ENCODE results near the gene SEMA3G. TPM values are rescaled to one million over a fixed set of nuclear protein-coding genes. Genes with fewer than 3 reads are reported as not detected.
A peak's percentile ranks its signal among the peaks of the same experiment; 100 is the strongest.

Gene SEMA3G
- total and polyA plus RNA-seq, 2 donors from 2014 or later, result 25.7 to 28.2 TPM

GRCh38 chr3:52441772-52442332 lies 3.1 kb downstream of the SEMA3G start:
- H3K36me3 ChIP-seq (ENCODE audit: control insufficient read depth in 2 of 3, insufficient read depth in 3 of 3, low read length in 3 of 3), result no peaks in the 10 kb centered on the region
- no peak overlapping the region for H3K4me3 ChIP-seq (ENCODE audit: low read length in 3 of 3)
- H3K27me3 ChIP-seq (ENCODE audit: control insufficient read depth, insufficient read depth, low read length), result no peaks in the 10 kb centered on the region
- H3K9ac ChIP-seq (ENCODE audit: low read length in 3 of 3), result no peak overlapping the region
- no peaks in the 10 kb centered on the region for H3K9me3 ChIP-seq (ENCODE audit: control insufficient read depth in 2 of 3, insufficient read depth in 1 of 3, low read length in 3 of 3)
- FAIRE-seq (no peak), DNase-seq (no peak)
- no peak for TF ChIP-seq CTCF (IDR thresholded peaks at IDR 0.05; ENCODE audit: borderline replicate concordance, extremely low read depth, insufficient read depth)
- no peak overlapping the region for H3K27ac ChIP-seq (ENCODE audit: low read depth in 2 of 2, low read length in 2 of 2)
- peaks cover 0 to 11% (median 0%) of the 10 kb centered on the region in 3 donors for H3K4me1 ChIP-seq (ENCODE audit: control insufficient read depth in 2 of 3, insufficient read depth in 2 of 3, low read depth in 1 of 3, low read length in 3 of 3)
- intact Hi-C loops (cut with DNase I), result no loop called here

DNA sequence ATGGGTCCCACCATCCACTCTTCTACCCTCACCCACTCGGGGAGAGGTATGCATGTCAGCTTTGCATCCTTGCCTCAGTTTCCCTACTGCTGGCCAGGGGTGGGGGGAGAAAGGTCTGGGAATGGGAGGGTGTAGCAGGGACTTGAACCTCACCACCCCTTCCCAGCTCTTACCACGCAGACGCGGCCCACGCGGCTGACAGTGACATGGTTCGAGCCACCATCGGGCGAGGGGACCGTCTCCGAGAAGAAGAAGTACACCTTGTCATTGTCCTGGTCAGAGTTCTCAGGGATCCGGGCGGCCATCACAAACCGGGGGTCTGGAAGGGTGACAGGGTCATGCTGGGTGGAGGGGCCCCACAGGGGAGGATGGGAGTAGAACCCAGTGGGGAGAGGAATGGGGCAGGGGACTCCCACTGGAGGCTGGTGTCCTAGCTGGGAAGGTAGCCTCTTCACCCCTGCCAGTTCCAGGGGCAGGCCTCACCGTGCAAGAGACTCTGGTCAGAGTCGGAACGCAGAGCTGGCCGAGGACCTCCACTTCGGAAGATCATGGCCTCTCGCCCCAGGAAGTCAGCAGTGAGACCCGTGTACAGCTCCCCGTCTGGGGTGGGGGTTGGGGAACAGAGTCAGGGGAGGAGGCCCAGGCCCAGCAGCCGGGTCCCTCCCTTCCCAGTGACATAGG lies 3.7 kb downstream of the SEMA3G start:
- no peak overlapping the region for H3K9ac ChIP-seq (ENCODE audit: low read length in 3 of 3)
- peaks cover 0 to 11% (median 0%) of the 10 kb centered on the region in 3 donors for H3K4me1 ChIP-seq (ENCODE audit: control insufficient read depth in 2 of 3, insufficient read depth in 2 of 3, low read depth in 1 of 3, low read length in 3 of 3)
- H3K27ac ChIP-seq (ENCODE audit: low read depth in 2 of 2, low read length in 2 of 2), result no peak overlapping the region
- TF ChIP-seq CTCF (IDR thresholded peaks at IDR 0.05; ENCODE audit: borderline replicate concordance, extremely low read depth, insufficient read depth), result no peak
- intact Hi-C loops (cut with DNase I), result no loop called here
- no peak for DNase-seq
- H3K27me3 ChIP-seq (ENCODE audit: control insufficient read depth, insufficient read depth, low read length), result no peaks in the 10 kb centered on the region
- H3K4me3 ChIP-seq (ENCODE audit: low read length in 3 of 3), result no peak overlapping the region
- H3K36me3 ChIP-seq (ENCODE audit: control insufficient read depth in 2 of 3, insufficient read depth in 3 of 3, low read length in 3 of 3), result no peaks in the 10 kb centered on the region
- no peaks in the 10 kb centered on the region for H3K9me3 ChIP-seq (ENCODE audit: control insufficient read depth in 2 of 3, insufficient read depth in 1 of 3, low read length in 3 of 3)
- FAIRE-seq, result no peak

DNA sequence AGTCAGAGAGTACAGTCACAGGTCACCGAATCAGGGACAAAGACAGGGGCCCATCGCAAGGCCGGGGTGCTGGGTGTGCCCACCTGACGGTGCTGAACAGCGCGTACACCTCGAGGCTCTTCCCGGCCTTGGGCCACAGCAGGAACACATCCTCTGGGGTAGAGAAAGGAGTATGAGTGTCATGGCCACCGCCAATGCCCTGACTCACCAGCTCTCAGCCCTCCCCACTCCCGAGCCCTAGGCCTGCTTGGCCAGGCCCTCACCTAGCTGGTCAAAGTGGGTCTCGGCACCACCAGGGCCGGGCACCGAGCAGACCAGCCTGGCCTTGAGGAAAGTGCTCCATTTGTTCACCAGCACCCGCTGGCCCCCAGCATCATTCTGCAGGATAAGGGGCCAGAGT lies 4.2 kb downstream of the SEMA3G start:
- H3K9me3 ChIP-seq (ENCODE audit: control insufficient read depth in 2 of 3, insufficient read depth in 1 of 3, low read length in 3 of 3), result no peaks in the 10 kb centered on the region
- no peak overlapping the region for H3K9ac ChIP-seq (ENCODE audit: low read length in 3 of 3)
- intact Hi-C loops (cut with DNase I), result no loop called here
- FAIRE-seq, result no peak
- DNase-seq, result peak in 1 of 5 donors; percentile 40
- no peaks in the 10 kb centered on the region for H3K27me3 ChIP-seq (ENCODE audit: control insufficient read depth, insufficient read depth, low read length)
- no peak overlapping the region for H3K27ac ChIP-seq (ENCODE audit: low read depth in 2 of 2, low read length in 2 of 2)
- H3K36me3 ChIP-seq (ENCODE audit: control insufficient read depth in 2 of 3, insufficient read depth in 3 of 3, low read length in 3 of 3), result no peaks in the 10 kb centered on the region
- no peak overlapping the region for H3K4me3 ChIP-seq (ENCODE audit: low read length in 3 of 3)
- peaks cover 0 to 11% (median 0%) of the 10 kb centered on the region in 3 donors for H3K4me1 ChIP-seq (ENCODE audit: control insufficient read depth in 2 of 3, insufficient read depth in 2 of 3, low read depth in 1 of 3, low read length in 3 of 3)
- TF ChIP-seq CTCF (IDR thresholded peaks at IDR 0.05; ENCODE audit: borderline replicate concordance, extremely low read depth, insufficient read depth), result no peak

Measured in kidney (tissue), 14 donors.